Activated CD4-positive, alpha-beta T cell treated with anti-CD3 and anti-CD28 coated beads, Interleukin-2, amount 50 U/mL, for 48 hours (primary cell): ENCODE data around the gene FRK.

Experiments used
- DNase-seq, 2 experiments: peaks; one replicate each; pipeline ENCODE4 v3.0.0-alpha.2; 2020

Gene FRK

DNA sequence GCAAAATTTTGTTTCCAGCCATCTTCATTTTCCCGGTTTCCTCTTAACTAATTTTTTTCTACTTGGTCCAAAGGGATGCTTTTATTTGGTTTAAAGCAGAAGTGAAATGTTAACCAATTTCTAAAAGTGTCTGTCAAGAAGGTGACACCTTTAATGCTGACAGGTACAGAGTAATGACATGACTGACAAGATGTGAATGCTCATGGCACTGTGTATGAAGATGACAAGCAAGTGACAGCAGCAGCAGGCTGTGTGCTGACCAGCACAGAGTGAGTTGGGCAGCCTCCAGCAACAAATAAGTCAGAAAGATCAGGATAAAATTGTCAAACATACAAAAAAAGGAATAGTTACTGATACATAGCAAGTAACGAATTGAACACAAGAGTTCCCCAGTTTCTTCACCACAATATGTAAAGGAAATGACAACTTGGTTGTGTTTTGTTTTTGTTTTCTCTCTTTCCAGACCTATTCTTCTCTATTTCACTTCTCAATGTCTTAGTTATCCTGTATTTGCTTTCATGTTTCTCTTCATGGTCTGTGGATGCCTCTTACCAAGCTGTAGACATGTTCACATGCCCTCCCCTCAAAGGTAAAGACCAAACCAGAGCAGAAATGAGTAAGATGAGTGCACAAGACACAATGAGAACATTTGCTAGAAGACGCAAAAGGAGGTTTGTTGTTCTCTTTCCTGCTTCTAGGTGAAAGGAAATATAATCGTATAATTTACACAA lies 174.9 kb downstream of the FRK start:
- DNase-seq = no peak

GRCh38 chr6:115882771-115883170 lies 177.9 kb downstream of the FRK start:
- no peak for DNase-seq

GRCh38 chr6:115882174-115882573 lies 178.5 kb downstream of the FRK start:
- no peak for DNase-seq
